GM18867 (cell line): ENCODE results near the gene SNX13.
A peak's percentile ranks its signal among the peaks of the same experiment; 100 is the strongest.

Experiments
- ATAC-seq: cut with Tn5 transposase; IDR thresholded peaks from one replicate; pipeline ENCODE4 v1.9.1; 2021; ENCODE audit warnings: mild to moderate bottlenecking, moderate library complexity; ENCODE audit not compliant: unreplicated experiment

SNX13 gene

GRCh38 chr7:17948526-17949238 lies 8.4 kb upstream of the SNX13 start:
- no peak for ATAC-seq

- no peak for ATAC-seq
These were observed 7.3 kb upstream of the SNX13 start for GRCh38 chr7:17947620-17948019.

GRCh38 chr7:17946591-17946990 lies 6.3 kb upstream of the SNX13 start:
- ATAC-seq, result peak; percentile 91

- no peak for ATAC-seq
These were observed 4.4 kb upstream of the SNX13 start for GRCh38 chr7:17944720-17945119.

- ATAC-seq, result no peak
These were observed 2.7 kb upstream of the SNX13 start for GRCh38 chr7:17943006-17943405.

- ATAC-seq, result no peak
These were observed 1.9 kb upstream of the SNX13 start for GRCh38 chr7:17942231-17942630.

- peak; percentile 0 for ATAC-seq
These were observed 697 bp upstream of the SNX13 start for GRCh38 chr7:17940951-17941431.

- ATAC-seq, result peak; percentile 33
These were observed 540 bp downstream of the SNX13 start for GRCh38 chr7:17939606-17940301.

- ATAC-seq, result no peak
These were observed 1.1 kb downstream of the SNX13 start for GRCh38 chr7:17939211-17939605.

GRCh38 chr7:17937506-17938120 lies 2.7 kb downstream of the SNX13 start:
- ATAC-seq, result no peak

GRCh38 chr7:17936321-17936720 lies 4.0 kb downstream of the SNX13 start:
- no peak for ATAC-seq

GRCh38 chr7:17934612-17935240 lies 5.6 kb downstream of the SNX13 start:
- no peak for ATAC-seq

GRCh38 chr7:17934094-17934493 lies 6.2 kb downstream of the SNX13 start:
- ATAC-seq, result no peak

GRCh38 chr7:17932770-17933169 lies 7.5 kb downstream of the SNX13 start:
- no peak for ATAC-seq

GRCh38 chr7:17931069-17931468 lies 9.2 kb downstream of the SNX13 start:
- no peak for ATAC-seq

- ATAC-seq, result no peak
These were observed 9.7 kb downstream of the SNX13 start for GRCh38 chr7:17930546-17930945.

GRCh38 chr7:17929647-17930395 lies 10.5 kb downstream of the SNX13 start:
- no peak for ATAC-seq

GRCh38 chr7:17928055-17928454 lies 12.2 kb downstream of the SNX13 start:
- no peak for ATAC-seq

- no peak for ATAC-seq
These were observed 18.4 kb downstream of the SNX13 start for GRCh38 chr7:17921857-17922416.

GRCh38 chr7:17917842-17918241 lies 22.5 kb downstream of the SNX13 start:
- ATAC-seq, result no peak
